Uterus (tissue), 2 donors: ENCODE measurements around the gene ACTL7B.

Source experiments
- CTCF ChIP-seq, 4 experiments: fragments of 200-600 bp in 2 of 4; fragments of 450-650 bp in 2 of 4; sonication (generic) in 2 of 4; IDR thresholded peaks; one replicate each; pipeline ENCODE4 v1.5.1; 2016 to 2019; ENCODE audit warnings: antibody characterized with exemption in 4 of 4, mild to moderate bottlenecking in 2 of 4, moderate library complexity in 1 of 4
- POLR2A ChIP-seq, 2 donors: fragments of 450-650 bp; IDR thresholded peaks; one replicate each; pipeline ENCODE4 v1.6.1; 2016; ENCODE audit warnings: antibody characterized with exemption in 2 of 2, mild to moderate bottlenecking in 1 of 2, moderate library complexity in 1 of 2

- TF ChIP-seq CTCF (IDR thresholded peaks at IDR 0.05) (no peak), POLR2A (IDR thresholded peaks at IDR 0.05) (no peak)
These were observed 49.7 kb upstream of the ACTL7B start for GRCh38 chr9:108905494-108905893.
